Ureter (tissue), 1 donor: Measurements from ENCODE around the gene WDR18. TPM values are rescaled to one million over a fixed set of nuclear protein-coding genes. Genes with fewer than 3 reads are reported as not detected.

Source experiments
- DNase-seq: peaks from one replicate; pipeline ENCODE4 v3.0.0-alpha.2; 2020; ENCODE audit warnings: low spot score
- total RNA-seq: library from RNA; stranded (reverse); gene quantifications from one replicate; pipeline ENCODE4 v1.2.4, GENCODE V29; 2023
- donor health status: DM: yes; HTN: yes; CAD: no.

WDR18 gene, protein sequence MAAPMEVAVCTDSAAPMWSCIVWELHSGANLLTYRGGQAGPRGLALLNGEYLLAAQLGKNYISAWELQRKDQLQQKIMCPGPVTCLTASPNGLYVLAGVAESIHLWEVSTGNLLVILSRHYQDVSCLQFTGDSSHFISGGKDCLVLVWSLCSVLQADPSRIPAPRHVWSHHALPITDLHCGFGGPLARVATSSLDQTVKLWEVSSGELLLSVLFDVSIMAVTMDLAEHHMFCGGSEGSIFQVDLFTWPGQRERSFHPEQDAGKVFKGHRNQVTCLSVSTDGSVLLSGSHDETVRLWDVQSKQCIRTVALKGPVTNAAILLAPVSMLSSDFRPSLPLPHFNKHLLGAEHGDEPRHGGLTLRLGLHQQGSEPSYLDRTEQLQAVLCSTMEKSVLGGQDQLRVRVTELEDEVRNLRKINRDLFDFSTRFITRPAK
- total RNA-seq, result 36.6 TPM

DNA sequence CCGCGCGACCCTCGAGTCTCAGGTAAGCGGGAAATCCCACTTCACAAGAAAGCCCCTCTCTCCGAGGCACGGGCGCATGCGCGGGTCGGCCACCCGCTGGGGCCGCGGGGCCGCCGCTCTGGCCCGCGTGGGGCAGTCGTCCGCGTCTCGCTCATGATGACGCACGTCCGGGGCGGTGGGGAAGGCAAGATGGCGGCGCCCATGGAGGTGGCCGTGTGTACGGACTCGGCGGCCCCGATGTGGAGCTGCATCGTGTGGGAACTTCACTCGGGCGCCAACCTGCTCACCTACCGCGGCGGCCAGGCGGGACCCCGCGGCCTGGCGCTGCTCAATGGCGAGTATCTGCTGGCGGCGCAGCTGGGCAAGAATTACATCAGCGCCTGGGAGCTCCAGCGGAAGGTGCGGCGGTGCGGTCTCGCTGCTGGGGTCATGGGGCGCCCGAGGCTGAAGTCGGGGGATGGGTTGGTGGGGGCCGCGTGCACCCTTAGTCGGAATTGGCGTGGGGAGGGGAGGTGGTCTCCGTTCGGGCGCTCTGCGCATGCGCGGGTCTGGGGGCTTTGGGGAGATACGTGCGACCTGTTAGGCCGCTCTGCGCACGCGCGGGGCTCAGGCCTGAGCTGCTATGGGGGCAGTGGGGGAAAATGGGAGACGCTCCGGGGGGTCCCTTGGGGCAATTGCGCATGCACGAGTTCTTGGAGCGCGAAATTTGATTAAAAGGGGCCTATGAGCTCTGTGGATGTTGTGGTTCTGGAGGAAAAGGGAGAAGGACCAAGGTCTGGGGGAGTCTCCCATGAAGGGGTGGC is at the start of gene WDR18:
Gene WDR18, plus strand, starts transcription at position 181 of the 803 bp plus-strand sequence. Its CDS starts 9 bp downstream, at position 190.
- DNase-seq, result peak; percentile 93

DNA sequence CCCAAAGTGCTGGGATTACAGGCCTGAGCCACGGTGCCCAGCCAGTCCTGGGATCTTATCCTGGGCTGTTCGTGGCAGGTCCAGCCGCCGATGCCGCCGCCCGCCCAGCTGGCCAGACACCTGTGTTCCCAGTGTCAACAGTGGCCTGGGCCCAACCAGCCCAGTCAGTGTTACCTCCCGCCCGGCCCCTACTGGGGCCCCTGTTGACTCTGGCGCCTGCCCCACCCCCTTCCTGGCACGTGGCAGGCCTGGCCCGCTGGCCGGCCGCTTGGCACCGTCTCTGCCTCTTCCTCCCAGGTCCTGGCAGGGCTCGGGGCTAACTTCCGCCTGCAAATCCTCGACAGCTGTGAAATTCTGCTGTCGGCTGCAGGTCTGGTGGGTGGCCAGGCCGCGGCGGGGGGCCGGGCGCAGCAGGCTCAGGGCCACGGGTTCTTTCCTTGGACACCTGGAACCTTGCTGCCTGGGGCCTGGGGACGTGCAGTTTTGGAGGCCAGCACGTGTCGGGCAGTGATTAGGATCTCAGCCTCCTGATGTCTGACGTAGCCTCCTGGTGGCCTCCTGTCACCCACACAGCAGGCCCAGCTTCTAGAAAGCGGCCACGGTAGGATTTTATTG is 49.2 kb upstream of the WDR18 start:
- peak; percentile 90 for DNase-seq

DNA sequence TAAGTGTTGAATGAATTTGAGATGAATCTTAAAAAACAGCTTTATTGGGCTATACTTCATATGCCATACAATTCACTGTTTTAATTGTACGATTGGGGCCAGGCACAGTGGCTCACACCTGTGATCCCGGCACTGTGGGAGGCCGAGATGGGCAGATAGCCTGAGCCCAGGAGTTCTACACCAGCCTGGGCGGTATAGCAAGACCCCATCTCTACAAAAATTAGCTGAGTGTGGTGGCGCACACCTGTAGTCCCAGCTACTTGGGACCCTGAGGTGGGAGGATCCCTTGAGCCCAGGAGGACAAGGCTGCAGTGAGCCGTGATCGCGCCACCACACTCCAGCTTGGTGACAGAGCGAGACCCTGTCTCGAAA is 48.0 kb upstream of the WDR18 start:
- no peak for DNase-seq

DNA sequence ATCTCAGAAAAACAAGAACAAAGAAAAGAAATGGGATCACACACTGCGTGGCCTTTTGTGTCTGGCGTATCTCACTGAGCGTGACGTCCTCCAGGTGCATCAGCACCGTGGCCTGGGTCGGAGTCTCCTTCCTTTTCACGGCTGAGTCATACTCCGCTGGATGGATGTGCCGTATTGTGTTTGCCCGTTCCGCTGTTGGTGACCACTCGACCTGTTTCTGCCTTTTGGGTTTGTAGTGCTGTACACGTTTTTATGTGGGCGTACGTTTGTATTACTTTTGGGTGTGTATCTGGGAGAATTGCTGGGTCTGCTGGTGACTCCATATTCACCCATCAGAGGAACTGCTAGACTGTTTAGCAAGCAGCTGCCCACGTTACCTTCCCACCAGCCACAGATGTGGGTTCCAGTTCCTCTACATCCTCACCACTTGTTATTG is 46.9 kb upstream of the WDR18 start:
- no peak for DNase-seq

DNA sequence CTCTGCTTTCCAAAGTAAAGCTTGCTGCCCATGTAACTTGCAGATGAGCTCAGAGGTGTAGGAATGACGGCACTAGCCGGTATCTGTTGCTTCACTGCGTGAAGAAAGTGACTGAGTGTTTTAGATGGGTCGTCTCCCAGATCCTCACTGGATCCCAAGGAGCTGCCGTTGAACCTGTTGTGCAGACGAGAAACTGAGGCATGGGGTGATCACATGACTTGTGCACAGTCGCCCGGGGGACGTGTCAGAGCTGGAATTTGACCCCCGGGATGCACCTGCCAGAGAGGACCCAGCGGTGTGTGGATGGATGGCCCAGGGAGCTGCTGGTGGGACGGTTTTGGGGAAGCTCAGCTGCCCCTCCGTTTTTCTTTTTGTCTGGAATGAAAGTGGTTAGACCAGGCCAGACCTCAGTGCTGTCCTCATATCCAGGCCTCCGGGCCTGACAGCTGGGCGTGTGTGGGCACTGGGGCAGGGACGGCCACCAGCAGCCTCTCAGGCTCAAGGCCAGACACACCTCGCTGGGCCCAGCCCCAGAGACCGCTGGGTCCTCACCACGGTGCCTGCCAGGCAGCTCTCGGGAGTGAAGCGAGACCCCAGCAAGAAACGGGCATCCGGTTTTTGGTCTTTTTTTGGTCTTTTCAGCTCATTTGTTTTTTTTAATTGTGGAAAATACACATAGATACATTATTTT is 45.8 kb upstream of the WDR18 start:
- DNase-seq, result no peak

DNA sequence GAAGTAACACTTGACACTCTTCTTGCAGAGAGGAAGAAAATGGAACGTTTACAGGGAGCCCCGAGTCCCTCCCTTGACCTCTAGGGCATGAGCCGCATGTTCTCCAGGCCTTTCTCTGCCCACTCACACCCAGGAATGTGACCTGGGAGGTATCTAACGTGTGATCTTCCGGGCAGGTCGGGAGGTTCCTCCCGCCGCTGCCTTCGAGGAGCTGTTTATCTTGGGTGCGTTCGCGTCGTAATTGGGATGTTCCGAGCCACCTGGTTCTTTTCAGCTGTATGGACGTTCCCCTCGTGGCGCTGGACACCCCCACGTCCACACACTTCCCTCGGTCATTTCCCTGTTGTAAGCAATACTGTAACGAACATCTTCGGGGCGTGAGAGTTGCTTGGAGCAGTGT is 44.7 kb upstream of the WDR18 start:
- DNase-seq, result no peak

DNA sequence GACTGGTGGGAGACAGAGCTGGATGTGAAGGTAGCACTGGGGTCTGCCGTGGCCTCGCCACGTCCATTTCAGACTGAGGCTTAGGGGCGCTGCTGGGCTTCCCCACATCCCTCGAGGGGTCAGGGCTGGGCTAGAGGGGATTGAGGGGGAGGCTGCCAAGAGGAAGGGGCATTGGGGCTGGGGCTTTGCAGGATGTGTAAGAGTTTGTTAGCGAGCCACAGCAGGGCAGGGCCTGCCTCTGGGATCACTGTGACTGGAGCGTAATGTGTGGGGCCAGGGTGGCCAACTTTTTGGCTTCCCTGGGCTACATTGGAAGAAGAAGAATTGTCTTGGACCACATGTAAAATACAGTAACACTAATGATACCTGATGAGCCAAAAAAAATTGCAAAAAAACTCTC is 44.2 kb upstream of the WDR18 start:
- no peak for DNase-seq

DNA sequence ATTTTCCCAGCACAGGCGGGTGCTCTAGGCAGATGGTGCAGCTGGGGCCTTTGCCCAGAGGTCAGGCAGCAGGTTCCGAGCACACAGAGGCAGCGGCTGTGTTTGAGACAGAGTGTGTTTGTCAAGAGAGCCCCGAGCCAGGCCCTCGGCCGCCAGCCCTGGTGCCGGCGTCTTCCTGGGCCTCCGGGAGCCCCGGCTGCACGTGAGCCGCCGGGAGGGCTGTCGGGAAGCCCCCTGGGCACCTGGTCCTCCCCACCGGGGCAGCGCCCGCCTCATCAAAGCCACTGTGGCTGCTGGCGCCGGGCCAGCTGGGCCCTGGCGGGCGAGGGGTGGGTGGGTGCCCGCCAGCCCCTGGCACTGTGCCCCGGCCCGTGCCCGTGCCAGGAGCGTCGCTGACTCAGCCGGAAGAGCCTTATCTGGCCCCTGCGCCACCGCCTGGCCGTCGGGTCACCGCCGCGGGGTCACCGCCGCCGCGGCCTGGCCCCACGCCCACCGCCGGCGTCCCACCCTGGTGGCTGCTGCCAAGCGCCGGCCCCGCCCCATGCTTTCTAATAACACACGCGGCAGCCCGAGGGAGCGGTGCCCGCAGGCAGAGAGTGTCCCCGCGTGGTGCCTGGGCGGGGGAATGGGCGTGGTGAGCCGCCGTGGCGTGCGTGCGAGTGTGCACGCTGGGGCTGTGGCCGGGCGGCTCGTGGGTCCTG is 43.4 kb upstream of the WDR18 start:
- peak; percentile 83 for DNase-seq

DNA sequence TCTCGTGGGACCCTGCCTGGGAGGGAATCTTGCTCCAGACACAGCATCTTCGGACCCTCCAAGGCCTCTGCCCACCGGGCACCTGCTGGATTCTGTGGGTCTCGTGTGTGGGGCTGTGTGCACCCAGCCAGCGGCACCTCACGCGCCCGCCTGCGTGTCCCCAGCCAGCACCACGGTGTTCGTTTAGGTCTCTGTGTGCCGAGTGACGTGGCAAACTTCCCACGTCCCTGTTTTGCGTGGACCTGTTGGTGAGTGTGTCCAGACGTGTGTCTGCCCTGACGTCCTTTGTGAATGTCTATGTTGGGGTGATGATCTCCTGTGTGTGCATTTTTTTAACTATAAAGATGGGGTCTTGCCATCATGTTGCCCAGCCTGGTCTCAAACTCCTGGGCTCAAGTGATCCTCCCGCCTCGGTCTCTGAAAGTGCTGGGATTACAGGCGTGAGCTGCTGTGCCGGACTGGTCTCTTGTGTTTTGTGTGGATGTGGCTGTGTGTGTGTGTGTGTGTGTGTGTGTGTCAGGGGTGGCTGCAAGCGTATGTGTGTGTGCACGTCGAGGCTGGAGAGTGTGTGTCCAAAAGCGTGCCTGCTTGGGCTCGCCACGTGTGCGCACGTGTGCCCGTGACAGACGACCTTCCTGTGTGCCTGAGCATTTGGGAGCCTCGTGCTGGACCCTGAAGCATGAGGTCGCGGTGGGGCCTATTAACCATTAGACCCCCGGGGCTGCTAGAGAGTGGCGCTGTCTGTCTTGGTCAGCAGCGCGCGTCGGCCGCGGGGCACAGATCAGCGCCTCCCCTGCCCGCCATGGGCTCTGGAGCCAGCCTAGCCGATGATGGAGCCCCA is 42.6 kb upstream of the WDR18 start:
- no peak for DNase-seq

DNA sequence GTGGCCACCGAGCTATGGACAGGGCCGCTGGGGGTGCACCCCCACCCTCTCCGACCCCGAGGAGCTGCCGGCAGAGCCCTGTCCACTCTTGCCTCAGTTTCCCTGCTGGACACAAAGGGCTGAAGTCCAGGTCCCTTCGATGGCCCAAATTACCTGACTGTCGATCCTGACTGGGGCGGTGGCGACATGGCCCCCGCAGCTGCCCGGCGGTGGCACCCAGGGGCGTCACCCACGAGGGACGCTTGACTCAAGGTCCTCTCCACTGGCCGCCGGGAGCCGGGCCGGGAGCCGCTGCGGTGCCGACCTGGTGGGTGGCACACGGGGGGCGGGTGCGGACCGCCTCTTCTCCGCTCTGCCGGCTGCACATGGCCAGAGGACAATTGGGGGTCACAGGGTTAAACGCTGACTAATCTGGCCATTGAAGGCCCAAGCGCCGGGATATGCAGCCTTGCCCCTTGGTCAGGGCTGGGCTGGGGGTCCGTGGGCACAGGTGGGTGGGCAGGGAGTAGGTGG is 42.0 kb upstream of the WDR18 start:
- DNase-seq, result no peak

DNA sequence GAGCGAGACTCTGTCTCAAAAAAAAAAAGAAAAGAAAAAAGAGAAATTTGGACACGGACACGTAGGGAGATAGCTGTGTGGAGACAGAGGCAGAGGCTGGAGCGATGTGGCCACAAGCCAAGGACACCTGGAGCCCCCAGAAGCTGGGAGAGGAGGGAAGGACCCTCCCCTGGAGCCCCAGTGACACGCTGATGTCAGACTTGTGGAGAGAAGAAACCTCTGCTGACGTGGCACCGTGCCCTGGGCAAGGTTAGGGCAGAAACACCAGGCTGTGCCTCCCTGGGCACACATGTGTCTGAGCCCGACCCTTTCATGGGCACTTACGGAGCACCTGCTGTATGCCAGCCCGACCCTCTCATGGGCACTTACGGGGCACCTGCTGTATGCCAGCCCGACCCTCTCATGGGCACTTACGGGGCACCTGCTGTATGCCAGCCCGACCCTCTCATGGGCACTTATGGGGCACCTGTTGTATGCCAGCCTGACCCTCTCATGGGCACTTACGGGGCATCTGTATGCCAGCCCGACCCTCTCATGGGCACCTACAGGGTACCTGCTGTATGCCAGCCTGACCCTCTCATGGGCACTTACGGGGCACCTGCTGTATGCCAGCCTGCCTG is 40.5 kb upstream of the WDR18 start:
- DNase-seq, result no peak

DNA sequence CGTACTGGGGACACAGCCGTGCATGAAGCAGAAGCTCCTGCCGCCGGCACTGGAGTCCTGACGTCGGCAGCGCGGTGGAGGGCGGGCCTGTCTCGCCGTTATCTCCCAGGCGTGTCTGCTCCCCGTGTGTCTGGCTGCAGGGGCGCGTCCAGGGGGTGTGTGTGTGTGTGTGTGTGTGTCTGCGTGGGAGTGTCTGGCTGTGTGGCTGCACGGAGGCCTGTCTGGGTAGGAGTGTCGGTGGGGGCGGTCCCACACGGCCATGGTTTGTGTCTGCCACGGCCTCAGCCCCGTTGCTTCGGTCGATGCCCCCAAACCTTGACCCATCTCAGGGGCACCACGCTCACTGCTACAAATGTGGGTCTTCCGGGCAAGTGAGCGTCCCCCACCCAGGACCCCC is 40.0 kb upstream of the WDR18 start:
- DNase-seq, result peak; percentile 55

DNA sequence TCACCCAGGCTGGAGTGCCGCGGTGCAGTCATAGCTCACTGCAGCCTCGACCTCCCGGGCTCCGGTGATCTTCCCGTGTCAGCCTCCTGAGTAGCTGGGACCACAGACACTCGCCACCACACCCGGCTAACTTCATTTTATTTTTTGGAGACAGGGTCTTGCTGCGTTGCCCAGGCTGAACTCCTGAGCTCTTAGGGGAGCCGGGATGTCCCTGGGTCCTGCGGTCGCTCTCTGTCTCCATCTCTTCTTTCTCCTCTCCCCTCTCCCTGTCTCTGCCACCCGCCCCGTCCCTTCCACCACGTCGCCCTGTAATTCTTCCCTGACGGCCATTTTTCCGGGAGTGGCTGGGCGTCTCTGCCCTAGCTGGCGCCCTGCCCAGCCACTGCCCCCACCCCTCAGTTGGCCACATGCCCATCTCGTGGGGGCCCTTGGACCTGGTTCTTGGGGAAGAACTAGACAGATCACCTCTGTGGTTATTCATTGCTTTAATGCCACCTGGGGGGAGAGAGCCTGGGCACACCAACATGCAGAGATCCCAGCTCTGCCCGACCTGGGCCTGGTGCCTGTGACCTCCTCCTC is 39.4 kb upstream of the WDR18 start:
- no peak for DNase-seq

DNA sequence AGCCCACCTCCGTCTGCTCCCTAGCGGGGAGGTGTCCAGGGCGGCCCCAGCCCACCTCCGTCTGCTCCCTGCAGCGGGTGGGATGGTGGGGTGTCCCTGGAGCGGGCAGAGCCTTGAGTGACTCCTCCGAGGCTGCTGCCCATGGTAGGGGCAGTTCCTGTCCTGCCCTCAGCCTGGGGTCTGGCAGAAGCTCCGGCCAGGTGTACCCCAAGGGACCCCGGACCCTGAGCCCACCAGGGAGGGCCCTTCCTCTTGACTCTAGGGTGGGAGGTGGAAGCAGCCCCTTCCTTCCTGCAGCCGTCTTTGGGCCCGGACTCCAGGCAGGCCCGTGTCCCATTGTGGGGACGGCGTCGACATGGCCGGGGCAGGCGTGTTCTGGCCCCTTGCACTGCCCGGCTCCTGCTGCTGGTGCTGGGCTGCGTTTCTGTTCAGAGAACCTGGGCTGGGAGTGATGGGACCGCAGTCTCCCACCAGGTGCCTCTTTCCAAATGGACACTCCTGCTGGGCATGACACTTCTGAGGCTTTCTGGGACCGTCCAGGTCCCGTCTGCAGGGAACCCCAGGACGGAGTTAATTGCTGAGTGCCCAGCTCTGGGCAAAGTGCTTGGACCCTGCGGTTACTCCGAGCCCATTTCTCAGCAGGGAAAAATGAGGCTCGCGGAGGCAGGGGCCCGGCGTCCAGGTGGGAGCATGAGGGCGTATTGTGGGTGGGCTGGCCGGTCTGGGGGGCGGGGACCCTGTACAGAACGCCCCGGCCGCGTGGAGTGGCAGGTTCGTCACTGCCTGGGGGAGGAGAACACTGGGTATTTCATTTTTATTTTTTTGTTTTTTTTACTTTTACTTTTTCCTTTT is 38.5 kb upstream of the WDR18 start:
- no peak for DNase-seq

DNA sequence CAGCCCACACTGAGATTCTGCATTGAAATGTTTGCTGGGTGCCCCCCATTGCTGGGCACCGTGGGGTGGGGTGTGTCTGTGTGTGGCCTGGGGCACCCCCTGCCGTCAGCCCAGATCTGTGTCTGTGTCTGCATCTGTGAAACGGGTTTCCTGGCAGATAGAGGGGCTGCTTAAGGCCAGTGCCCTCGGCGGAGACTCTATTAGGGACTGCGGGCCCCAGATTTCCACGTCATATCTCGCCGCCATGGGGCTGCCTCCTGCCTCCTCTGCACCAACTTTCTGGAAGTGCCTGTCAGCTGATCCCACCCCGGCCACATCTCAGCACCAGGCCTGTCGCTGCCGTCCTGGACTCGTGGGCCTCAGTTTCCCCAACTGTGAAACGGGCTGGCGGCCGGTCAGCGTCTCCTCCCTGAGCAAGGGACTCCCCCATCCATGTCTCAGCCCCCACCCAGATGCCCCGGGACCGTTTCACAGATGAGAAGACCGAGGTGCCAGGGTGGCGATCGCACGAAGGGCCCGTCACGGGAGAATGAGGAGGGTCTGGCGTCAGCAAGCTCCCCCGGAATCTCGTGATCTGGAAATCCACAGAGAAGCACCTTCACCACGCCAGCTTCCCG is 36.9 kb upstream of the WDR18 start:
- no peak for DNase-seq

DNA sequence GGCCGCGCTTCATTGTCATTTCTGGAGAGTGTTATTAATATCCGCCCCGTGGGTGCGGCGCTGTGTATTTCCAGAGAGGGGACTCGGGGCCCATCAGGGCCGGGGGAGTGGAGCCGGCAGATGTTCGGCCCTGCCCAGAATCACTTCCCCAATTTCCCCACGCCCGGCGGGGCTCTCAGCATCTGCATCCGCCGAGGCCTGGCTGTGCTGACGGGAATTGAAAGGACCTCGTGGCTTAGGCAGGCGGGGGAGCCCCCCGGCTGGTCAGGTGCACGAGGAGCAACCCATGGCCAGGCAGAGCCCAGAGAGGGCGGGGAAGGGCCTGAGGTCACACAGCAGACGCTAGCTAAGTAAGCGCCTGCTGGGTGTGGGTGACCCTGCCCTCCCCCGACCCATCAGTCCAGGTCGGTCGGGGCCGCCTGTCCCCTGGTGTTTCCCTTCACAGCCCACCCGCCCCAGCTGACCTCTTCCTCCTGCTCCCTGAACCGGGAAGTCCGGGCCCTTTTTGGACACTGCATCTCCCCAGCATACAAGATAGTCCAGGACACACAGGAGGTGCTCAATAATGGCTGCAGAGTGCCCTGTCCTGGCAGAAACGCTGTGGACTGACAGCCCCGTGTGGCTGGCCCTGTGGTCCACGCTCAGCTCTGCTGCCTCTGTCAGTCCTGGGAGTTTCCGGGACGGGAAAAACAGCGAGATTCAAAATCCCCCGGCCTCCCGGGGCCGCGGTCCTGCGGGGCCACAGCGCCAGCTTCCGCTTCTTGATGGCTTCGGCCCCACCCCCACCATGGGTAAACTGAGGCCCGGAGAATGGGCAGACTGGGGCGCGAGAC is 36.2 kb upstream of the WDR18 start:
- no peak for DNase-seq
